Uterus (tissue), 4 donors: ENCODE measurements around the gene TNRC6C. TPM values are rescaled to one million over a fixed set of nuclear protein-coding genes. Genes with fewer than 3 reads are reported as not detected.
A peak's percentile ranks its signal among the peaks of the same experiment; 100 is the strongest.

Source experiments
- DNase-seq, 2 donors: peaks; one replicate each; pipeline ENCODE4 v3.0.0-alpha.2; 2019 to 2020
- H3K27ac ChIP-seq, 2 donors: fragments of 200-600 bp; sonication (generic); 1 replicate in 1 of 2; 2 replicates in 1 of 2; pipeline ENCODE4 v1.5.1; 2016 to 2018
- H3K27me3 ChIP-seq, 2 donors: fragments of 200-600 bp; sonication (generic); one replicate each; pipeline ENCODE4 v1.5.1; 2018 to 2019; ENCODE audit warnings: control low read depth in 1 of 2
- H3K36me3 ChIP-seq, 2 donors: fragments of 200-600 bp; sonication (generic); one replicate each; pipeline ENCODE4 v1.5.1; 2019; ENCODE audit warnings: control low read depth in 1 of 2
- H3K4me1 ChIP-seq, 2 donors: fragments of 200-600 bp; sonication (generic); one replicate each; pipeline ENCODE4 v1.5.1; 2018 to 2019; ENCODE audit warnings: control low read depth in 1 of 2
- H3K4me3 ChIP-seq, 2 donors: fragments of 200-600 bp; sonication (generic); 1 replicate in 1 of 2; 2 replicates in 1 of 2; pipeline ENCODE4 v1.5.1; 2018 to 2019; ENCODE audit warnings: mild to moderate bottlenecking in 1 of 2
- H3K9me3 ChIP-seq, 2 donors: fragments of 200-600 bp; sonication (generic); one replicate each; pipeline ENCODE4 v1.5.1; 2019; ENCODE audit warnings: control low read depth in 1 of 2
- CTCF ChIP-seq, 4 experiments: fragments of 200-600 bp in 2 of 4; fragments of 450-650 bp in 2 of 4; sonication (generic) in 2 of 4; IDR thresholded peaks; one replicate each; pipeline ENCODE4 v1.5.1; 2016 to 2019; ENCODE audit warnings: antibody characterized with exemption in 4 of 4, mild to moderate bottlenecking in 2 of 4, moderate library complexity in 1 of 4
- POLR2A ChIP-seq, 2 donors: fragments of 450-650 bp; IDR thresholded peaks; one replicate each; pipeline ENCODE4 v1.6.1; 2016; ENCODE audit warnings: antibody characterized with exemption in 2 of 2, mild to moderate bottlenecking in 1 of 2, moderate library complexity in 1 of 2
- intact Hi-C: fragments of 100-400 bp; cut with DNase I; formaldehyde crosslinking; loops from one replicate; pipeline ENCODE4 v1.15.1; 2023; ENCODE audit warnings: low total_unique reads
- total RNA-seq, 4 donors: library from RNA; depleted of rRNA in 3 of 4; stranded (reverse); fragments of >200 nt in 3 of 4; gene quantifications; one replicate each; pipeline versions ENCODE4 v1.1.0 to v1.2.4, GENCODE V29; 2014 to 2023
- donor health status: DM: yes; HTN: yes; CAD: no.

The TNRC6C gene
- total RNA-seq, 4 donors from 2014 or later: 4.6 to 68.0 (median 11.8) TPM

GRCh38 chr17:78141437-78142118 lies 183.1 kb downstream of the TNRC6C start:
- Histone ChIP-seq H3K9me3 (no peaks in the 10 kb centered on the region), H3K36me3 (no peaks in the 10 kb centered on the region), H3K27me3 (no peaks in the 10 kb centered on the region), H3K27ac (no peak overlapping the region), H3K4me3 (no peak overlapping the region), H3K4me1 (peaks cover 0 to 4% of the 10 kb centered on the region in 2 donors)
- no peak for TF ChIP-seq CTCF (IDR thresholded peaks at IDR 0.05)
- TF ChIP-seq POLR2A (IDR thresholded peaks at IDR 0.05): no peak
- intact Hi-C loops: no loop called here
- DNase-seq: no peak

- no peak overlapping the region for H3K4me3 ChIP-seq
- peaks cover 0 to 4% of the 10 kb centered on the region in 2 donors for H3K4me1 ChIP-seq
- intact Hi-C loops: no loop called here
- H3K9me3 ChIP-seq: no peaks in the 10 kb centered on the region
- no peak overlapping the region for H3K27ac ChIP-seq
- H3K36me3 ChIP-seq: no peaks in the 10 kb centered on the region
- TF ChIP-seq CTCF (IDR thresholded peaks at IDR 0.05): no peak
- no peak for TF ChIP-seq POLR2A (IDR thresholded peaks at IDR 0.05)
- no peaks in the 10 kb centered on the region for H3K27me3 ChIP-seq
- no peak for DNase-seq
Observed at GRCh38 chr17:78142119-78142861, 183.8 kb downstream of the TNRC6C start.

- TF ChIP-seq POLR2A (IDR thresholded peaks at IDR 0.05) (no peak), CTCF (IDR thresholded peaks at IDR 0.05) (no peak)
- peak overlapping the region in 1 of 2 donors; percentile 60 for H3K27ac ChIP-seq
Observed at GRCh38 chr17:78143214-78144146, 185.0 kb downstream of the TNRC6C start.

GRCh38 chr17:78144147-78144719 lies 185.7 kb downstream of the TNRC6C start:
- peak overlapping the region; percentile 56 to 60 for H3K27ac ChIP-seq
- no peaks in the 10 kb centered on the region for H3K36me3 ChIP-seq
- H3K27me3 ChIP-seq: no peaks in the 10 kb centered on the region
- H3K4me1 ChIP-seq: peaks cover 0 to 4% of the 10 kb centered on the region in 2 donors
- H3K4me3 ChIP-seq: no peak overlapping the region
- intact Hi-C loops: no loop called here
- DNase-seq: peak; percentile 73 to 84
- H3K9me3 ChIP-seq: no peaks in the 10 kb centered on the region
- peak in 1 of 4 experiments; percentile 7 for TF ChIP-seq CTCF (IDR thresholded peaks at IDR 0.05)
- TF ChIP-seq POLR2A (IDR thresholded peaks at IDR 0.05): no peak

More at GRCh38 chr17:78143214-78144146, 185.0 kb downstream of the TNRC6C start:
- Histone ChIP-seq H3K4me3 (no peak overlapping the region), H3K4me1 (peaks cover 0 to 4% of the 10 kb centered on the region in 2 donors), H3K9me3 (no peaks in the 10 kb centered on the region), H3K27me3 (no peaks in the 10 kb centered on the region), H3K36me3 (no peaks in the 10 kb centered on the region)
- no peak for DNase-seq
- intact Hi-C loops: no loop called here
